K562 (cell line): Measurements from ENCODE around the gene CSMD2. TPM values are rescaled to one million over a fixed set of nuclear protein-coding genes. Genes with fewer than 3 reads are reported as not detected.

Experiments used
- HMG20A ChIP-seq: fragments of 450-650 bp; formaldehyde crosslinking; conservative IDR thresholded peaks from 2 replicates; pipeline ENCODE4 v1.4.0; 2020; ENCODE audit warnings: mild to moderate bottlenecking, mixed read lengths
- KLF10 ChIP-seq: fragments of 250-450 bp; sonication (Bioruptor Pico); IDR thresholded peaks from 2 replicates; pipeline ENCODE4 v1.6.1; 2021; ENCODE audit warnings: matching md5 sums
- MTA1 ChIP-seq: fragments of 450-650 bp; IDR thresholded peaks from 2 replicates; pipeline ENCODE4 v1.6.1; 2017; ENCODE audit warnings: borderline replicate concordance
- NR4A1 ChIP-seq, 2 experiments: fragments of 250-450 bp in 1 of 2; fragments of 450-650 bp in 1 of 2; sonication (Bioruptor Pico) in 1 of 2; IDR thresholded peaks; 2 replicates each; pipeline versions ENCODE4 v1.4.0 to v1.6.1; 2016 to 2020; ENCODE audit warnings: mild to moderate bottlenecking in 2 of 2, missing compliant biosample characterization in 1 of 2, missing genetic modification characterization in 1 of 2, moderate library complexity in 1 of 2
- polyA plus RNA-seq, 8 experiments: library from polyadenylated mRNA; depleted of rRNA in 4 of 8; stranded (reverse) in 5 of 8; unstranded in 3 of 8; fragments of >200 nt; fragmentation: Nextera tagmentation in 2 of 8; fragmentation: Illumina TruSeq in 1 of 8; extraction: Ambion mirVana in 2 of 8; extraction: Trizol in 1 of 8; gene quantifications; 2 replicates each; pipeline versions ENCODE4 v1.2.1 to v1.2.3, GENCODE V29; 2011 to 2014; ENCODE audit warnings: inconsistent platforms in 1 of 8, missing spikeins in 1 of 8
- total RNA-seq, 7 experiments: library from RNA; depleted of rRNA in 6 of 7; stranded (reverse); fragments of >200 nt in 6 of 7; fragmentation: Illumina TruSeq in 2 of 7; extraction: Trizol in 2 of 7; gene quantifications; 2 replicates each; pipeline versions ENCODE4 v1.2.1 to v1.2.3, GENCODE V29; 2011 to 2021; ENCODE audit warnings: low replicate concordance in 1 of 7
- TF ChIP-seq, protein P1 (sequence below): fragments of 450-650 bp; IDR thresholded peaks from 2 replicates; pipeline ENCODE4 v1.6.1; 2016
- TF ChIP-seq, protein P2 (sequence below), 2 experiments: fragments of 450-650 bp; IDR thresholded peaks; 2 replicates each; pipeline ENCODE4 v1.6.1; 2016
- TF ChIP-seq, protein P3 (sequence below): fragments of 450-650 bp; IDR thresholded peaks from 2 replicates; pipeline ENCODE4 v1.7.1; 2018; ENCODE audit warnings: mild to moderate bottlenecking, low read depth; ENCODE audit not compliant: partially characterized antibody
- TF ChIP-seq, protein P4 (sequence below): IDR thresholded peaks from 3 replicates; pipeline ENCODE4 v1.6.1; 2011; ENCODE audit warnings: borderline replicate concordance, mild to moderate bottlenecking; ENCODE audit not compliant: insufficient read length, insufficient read depth

The CSMD2 gene
- total and polyA plus RNA-seq, 9 of the 15 experiments (the other 6 are each of a cell fraction or from before 2014, with no cell fraction given) = not detected

DNA sequence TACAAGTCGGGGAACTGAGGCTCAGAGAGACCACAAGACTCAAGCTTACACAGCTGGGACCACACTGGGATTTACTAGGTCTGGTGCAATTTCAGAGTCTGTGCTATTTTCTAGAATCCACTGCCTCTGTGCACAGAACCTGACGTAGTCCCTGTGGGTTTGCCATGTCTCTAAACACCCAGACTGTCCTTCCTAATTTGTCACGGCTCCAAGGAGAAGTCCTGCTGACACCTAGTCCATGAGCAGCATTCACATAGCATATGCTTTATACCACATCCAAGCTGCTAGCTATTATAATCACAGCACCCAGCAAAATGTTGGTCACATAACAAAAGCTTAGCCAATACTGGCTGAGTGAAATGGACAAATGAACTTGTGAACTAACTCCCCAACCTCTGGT is 380.2 kb downstream of the CSMD2 start (continued):
- no peak for TF ChIP-seq MTA1
- TF ChIP-seq, protein P1, sequence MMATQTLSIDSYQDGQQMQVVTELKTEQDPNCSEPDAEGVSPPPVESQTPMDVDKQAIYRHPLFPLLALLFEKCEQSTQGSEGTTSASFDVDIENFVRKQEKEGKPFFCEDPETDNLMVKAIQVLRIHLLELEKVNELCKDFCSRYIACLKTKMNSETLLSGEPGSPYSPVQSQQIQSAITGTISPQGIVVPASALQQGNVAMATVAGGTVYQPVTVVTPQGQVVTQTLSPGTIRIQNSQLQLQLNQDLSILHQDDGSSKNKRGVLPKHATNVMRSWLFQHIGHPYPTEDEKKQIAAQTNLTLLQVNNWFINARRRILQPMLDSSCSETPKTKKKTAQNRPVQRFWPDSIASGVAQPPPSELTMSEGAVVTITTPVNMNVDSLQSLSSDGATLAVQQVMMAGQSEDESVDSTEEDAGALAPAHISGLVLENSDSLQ = no peak
- TF ChIP-seq, protein P2, sequence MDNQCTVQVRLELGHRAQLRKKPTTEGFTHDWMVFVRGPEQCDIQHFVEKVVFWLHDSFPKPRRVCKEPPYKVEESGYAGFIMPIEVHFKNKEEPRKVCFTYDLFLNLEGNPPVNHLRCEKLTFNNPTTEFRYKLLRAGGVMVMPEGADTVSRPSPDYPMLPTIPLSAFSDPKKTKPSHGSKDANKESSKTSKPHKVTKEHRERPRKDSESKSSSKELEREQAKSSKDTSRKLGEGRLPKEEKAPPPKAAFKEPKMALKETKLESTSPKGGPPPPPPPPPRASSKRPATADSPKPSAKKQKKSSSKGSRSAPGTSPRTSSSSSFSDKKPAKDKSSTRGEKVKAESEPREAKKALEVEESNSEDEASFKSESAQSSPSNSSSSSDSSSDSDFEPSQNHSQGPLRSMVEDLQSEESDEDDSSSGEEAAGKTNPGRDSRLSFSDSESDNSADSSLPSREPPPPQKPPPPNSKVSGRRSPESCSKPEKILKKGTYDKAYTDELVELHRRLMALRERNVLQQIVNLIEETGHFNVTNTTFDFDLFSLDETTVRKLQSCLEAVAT (IDR thresholded peaks at IDR 0.05) = no peak
- TF ChIP-seq, protein P3, sequence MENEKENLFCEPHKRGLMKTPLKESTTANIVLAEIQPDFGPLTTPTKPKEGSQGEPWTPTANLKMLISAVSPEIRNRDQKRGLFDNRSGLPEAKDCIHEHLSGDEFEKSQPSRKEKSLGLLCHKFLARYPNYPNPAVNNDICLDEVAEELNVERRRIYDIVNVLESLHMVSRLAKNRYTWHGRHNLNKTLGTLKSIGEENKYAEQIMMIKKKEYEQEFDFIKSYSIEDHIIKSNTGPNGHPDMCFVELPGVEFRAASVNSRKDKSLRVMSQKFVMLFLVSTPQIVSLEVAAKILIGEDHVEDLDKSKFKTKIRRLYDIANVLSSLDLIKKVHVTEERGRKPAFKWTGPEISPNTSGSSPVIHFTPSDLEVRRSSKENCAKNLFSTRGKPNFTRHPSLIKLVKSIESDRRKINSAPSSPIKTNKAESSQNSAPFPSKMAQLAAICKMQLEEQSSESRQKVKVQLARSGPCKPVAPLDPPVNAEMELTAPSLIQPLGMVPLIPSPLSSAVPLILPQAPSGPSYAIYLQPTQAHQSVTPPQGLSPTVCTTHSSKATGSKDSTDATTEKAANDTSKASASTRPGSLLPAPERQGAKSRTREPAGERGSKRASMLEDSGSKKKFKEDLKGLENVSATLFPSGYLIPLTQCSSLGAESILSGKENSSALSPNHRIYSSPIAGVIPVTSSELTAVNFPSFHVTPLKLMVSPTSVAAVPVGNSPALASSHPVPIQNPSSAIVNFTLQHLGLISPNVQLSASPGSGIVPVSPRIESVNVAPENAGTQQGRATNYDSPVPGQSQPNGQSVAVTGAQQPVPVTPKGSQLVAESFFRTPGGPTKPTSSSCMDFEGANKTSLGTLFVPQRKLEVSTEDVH = no peak
- TF ChIP-seq HMG20A (CRISPR knock-in tag) = no peak
- no peak for TF ChIP-seq KLF10 (CRISPR knock-in tag)
- TF ChIP-seq NR4A1 (CRISPR knock-in tag; IDR thresholded peaks at IDR 0.05) = no peak
- TF ChIP-seq NR4A1 (tag; IDR thresholded peaks at IDR 0.05) = no peak
- TF ChIP-seq, protein P4, sequence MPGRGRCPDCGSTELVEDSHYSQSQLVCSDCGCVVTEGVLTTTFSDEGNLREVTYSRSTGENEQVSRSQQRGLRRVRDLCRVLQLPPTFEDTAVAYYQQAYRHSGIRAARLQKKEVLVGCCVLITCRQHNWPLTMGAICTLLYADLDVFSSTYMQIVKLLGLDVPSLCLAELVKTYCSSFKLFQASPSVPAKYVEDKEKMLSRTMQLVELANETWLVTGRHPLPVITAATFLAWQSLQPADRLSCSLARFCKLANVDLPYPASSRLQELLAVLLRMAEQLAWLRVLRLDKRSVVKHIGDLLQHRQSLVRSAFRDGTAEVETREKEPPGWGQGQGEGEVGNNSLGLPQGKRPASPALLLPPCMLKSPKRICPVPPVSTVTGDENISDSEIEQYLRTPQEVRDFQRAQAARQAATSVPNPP = no peak
